ENCODE results near the gene HOGA1. TPM values are rescaled to one million over a fixed set of nuclear protein-coding genes. Genes with fewer than 3 reads are reported as not detected.

Gene HOGA1
- total RNA-seq, 2 donors from 2014 or later, result 1.0 to 2.7 TPM

DNA sequence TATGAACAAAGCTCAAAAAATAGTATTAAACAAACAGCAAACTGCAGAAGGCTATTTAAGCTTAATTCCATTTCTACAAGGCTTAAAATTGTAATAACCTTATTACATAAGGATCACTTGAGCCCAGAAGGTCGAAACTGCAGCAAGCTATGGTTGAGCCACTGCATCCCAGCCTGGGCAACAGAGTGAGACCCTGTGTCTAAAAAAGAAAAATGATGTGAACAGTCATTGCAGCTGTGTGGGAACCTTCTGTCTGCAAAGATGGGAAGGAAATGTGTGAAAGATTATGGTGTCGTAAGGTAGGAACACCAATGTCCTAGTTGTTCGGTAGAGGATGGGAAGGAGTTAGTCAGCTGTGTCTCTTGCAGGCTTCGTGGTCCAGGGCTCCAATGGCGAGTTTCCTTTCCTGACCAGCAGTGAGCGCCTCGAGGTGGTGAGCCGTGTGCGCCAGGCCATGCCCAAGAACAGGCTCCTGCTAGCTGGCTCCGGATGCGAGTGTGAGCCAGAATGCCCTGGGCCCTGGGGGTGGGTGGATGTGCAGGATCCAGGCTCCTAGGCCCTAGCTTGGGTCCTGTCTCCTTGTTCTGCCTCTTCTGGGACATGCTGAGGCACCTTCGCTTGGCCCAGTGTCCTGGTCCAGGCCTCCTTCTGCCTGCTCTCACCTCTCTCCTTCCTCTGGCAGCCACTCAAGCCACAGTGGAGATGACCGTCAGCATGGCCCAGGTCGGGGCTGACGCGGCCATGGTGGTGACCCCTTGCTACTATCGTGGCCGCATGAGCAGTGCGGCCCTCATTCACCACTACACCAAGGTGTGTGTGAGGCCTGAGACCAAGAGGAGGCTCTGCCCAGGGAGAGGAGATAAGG is 14.4 kb downstream of the HOGA1 start:
- DNase-seq (ENCODE audit: low spot score), result no peak
- H3K4me3 ChIP-seq, result no peak overlapping the region
- no peaks in the 10 kb centered on the region for H3K36me3 ChIP-seq
- TF ChIP-seq, protein P1, sequence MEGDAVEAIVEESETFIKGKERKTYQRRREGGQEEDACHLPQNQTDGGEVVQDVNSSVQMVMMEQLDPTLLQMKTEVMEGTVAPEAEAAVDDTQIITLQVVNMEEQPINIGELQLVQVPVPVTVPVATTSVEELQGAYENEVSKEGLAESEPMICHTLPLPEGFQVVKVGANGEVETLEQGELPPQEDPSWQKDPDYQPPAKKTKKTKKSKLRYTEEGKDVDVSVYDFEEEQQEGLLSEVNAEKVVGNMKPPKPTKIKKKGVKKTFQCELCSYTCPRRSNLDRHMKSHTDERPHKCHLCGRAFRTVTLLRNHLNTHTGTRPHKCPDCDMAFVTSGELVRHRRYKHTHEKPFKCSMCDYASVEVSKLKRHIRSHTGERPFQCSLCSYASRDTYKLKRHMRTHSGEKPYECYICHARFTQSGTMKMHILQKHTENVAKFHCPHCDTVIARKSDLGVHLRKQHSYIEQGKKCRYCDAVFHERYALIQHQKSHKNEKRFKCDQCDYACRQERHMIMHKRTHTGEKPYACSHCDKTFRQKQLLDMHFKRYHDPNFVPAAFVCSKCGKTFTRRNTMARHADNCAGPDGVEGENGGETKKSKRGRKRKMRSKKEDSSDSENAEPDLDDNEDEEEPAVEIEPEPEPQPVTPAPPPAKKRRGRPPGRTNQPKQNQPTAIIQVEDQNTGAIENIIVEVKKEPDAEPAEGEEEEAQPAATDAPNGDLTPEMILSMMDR (IDR thresholded peaks at IDR 0.05), result no peak
- TF ChIP-seq POLR2AphosphoS5 (IDR thresholded peaks at IDR 0.05), result no peak
- no peak for TF ChIP-seq POLR2A (IDR thresholded peaks at IDR 0.05)
- H3K27ac ChIP-seq, result no peak overlapping the region
- WGBS, result 95% methylated on average over 19 of the region's 19 CpGs
- no peaks in the 10 kb centered on the region for H3K27me3 ChIP-seq (replicated peaks; ENCODE audit: insufficient read depth)
- no peaks in the 10 kb centered on the region for H3K4me1 ChIP-seq (replicated peaks)
- intact Hi-C loops (cut with DNase I), result no loop called here
- no peaks in the 10 kb centered on the region for H3K9me3 ChIP-seq

DNA sequence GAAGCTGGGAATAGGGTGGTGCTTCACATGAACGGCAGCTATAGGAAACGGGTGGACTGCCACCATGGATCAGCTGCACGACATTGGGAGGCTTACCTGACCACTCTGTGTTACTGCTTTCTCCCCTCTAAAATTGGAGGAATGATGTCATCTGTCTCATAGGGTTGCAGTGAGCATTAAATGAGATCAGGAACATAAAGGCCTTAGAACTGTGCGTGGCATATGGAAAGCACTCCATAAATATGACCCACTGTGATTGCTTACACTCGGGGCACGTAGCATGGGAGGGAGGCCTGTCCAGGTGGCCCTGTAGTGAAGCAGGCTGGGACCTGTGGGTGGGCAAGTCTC is 15.1 kb downstream of the HOGA1 start:
- no peaks in the 10 kb centered on the region for H3K9me3 ChIP-seq
- no peak overlapping the region for H3K27ac ChIP-seq
- H3K27me3 ChIP-seq (replicated peaks; ENCODE audit: insufficient read depth), result no peaks in the 10 kb centered on the region
- TF ChIP-seq, protein P1 (IDR thresholded peaks at IDR 0.05), result no peak
- TF ChIP-seq POLR2A (IDR thresholded peaks at IDR 0.05), result no peak
- no peaks in the 10 kb centered on the region for H3K4me1 ChIP-seq (replicated peaks)
- no peaks in the 10 kb centered on the region for H3K36me3 ChIP-seq
- no peak overlapping the region for H3K4me3 ChIP-seq
- intact Hi-C loops (cut with DNase I), result no loop called here
- no peak for DNase-seq (ENCODE audit: low spot score)
- WGBS, result 80% methylated on average over 6 of the region's 6 CpGs

DNA sequence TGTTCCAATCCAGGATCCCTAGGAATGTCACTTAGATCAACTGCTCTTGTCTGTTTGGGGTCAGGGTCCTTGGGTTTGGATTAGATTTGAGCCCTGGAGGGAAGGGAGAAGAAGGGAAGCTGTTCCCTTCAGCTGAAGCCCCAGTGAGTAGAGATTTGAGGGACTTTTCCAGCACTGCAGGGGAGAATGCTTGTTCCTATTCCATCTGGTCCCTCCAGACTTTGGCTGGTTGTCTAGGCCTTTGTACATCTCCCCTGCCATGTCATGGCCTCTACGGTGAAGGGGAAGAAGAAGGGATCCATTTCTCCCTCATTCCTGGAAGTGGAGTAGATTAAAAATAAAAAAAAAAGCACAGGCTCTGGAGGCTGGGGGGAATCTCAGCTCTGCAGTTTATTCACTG is 16.4 kb downstream of the HOGA1 start:
- no peaks in the 10 kb centered on the region for H3K36me3 ChIP-seq
- no peaks in the 10 kb centered on the region for H3K4me1 ChIP-seq (replicated peaks)
- no peaks in the 10 kb centered on the region for H3K9me3 ChIP-seq
- no peak for DNase-seq (ENCODE audit: low spot score)
- H3K27me3 ChIP-seq (replicated peaks; ENCODE audit: insufficient read depth), result no peaks in the 10 kb centered on the region
- TF ChIP-seq POLR2A (IDR thresholded peaks at IDR 0.05), result no peak
- TF ChIP-seq POLR2AphosphoS5 (IDR thresholded peaks at IDR 0.05), result no peak
- TF ChIP-seq, protein P1 (IDR thresholded peaks at IDR 0.05), result no peak
- H3K4me3 ChIP-seq, result no peak overlapping the region
- H3K27ac ChIP-seq, result no peak overlapping the region
- WGBS, result 100% methylated on average over 1 of the region's 1 CpG
- intact Hi-C loops (cut with DNase I), result no loop called here

DNA sequence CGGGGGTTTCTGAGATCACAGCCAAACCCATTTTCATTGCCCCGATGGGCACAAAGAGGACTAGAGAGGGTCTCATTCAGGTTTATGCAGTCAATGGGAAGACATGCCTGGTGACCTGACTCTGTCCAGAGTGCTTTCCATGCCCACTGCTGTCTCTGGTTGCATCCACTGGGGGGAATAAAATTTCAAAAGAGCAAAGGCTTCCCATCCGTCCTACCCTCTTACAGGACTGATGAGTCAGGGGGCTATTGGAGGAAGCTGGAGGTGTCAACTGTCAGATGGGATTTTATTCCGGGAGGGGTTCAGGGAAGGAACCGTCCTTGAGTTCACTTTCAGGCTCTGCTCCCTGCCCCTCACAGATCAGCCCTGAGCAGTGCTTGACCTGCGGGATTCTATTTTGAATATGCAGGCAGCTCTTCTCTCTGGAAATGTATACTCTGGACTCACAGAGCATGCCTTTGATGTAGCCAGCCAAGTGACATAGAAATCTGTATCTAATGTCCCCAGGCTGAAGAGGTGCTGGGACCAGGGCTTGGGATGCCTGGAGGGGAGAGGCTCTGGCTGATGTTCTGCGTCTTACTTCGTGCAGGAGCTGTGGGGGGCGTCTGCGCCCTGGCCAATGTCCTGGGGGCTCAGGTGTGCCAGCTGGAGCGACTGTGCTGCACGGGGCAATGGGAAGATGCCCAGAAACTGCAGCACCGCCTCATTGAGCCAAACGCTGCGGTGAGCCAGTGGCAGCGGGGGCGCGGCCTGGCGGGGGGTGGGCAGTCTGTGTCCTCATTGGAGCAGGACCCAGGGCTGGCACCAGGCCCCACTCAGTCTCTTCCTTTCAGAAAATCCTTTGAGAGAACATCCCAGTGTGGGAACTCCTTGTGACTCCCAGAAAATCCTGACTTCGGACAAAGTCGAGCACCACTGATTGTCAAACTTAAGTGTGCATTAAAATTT is 17.4 kb downstream of the HOGA1 start:
- Histone ChIP-seq H3K27me3 (replicated peaks; ENCODE audit: insufficient read depth) (no peaks in the 10 kb centered on the region), H3K36me3 (no peaks in the 10 kb centered on the region), H3K4me3 (no peak overlapping the region), H3K4me1 (replicated peaks) (no peaks in the 10 kb centered on the region), H3K9me3 (no peaks in the 10 kb centered on the region), H3K27ac (no peak overlapping the region)
- no peak for DNase-seq (ENCODE audit: low spot score)
- intact Hi-C loops (cut with DNase I), result no loop called here
- TF ChIP-seq, protein P1 (IDR thresholded peaks at IDR 0.05), result no peak
- TF ChIP-seq POLR2AphosphoS5 (IDR thresholded peaks at IDR 0.05) (no peak), POLR2A (IDR thresholded peaks at IDR 0.05) (no peak)
- 52% methylated on average over 16 of the region's 21 CpGs for WGBS
